HepG2 (cell line): ENCODE results near the gene ALDH4A1. TPM values are rescaled to one million over a fixed set of nuclear protein-coding genes. Genes with fewer than 3 reads are reported as not detected.

Source experiments
- ATAC-seq: fragments of 200-7000 bp; cut with Tn5 transposase; 3 replicates; pipeline ENCODE4 v1.9.1; 2020; ENCODE audit warnings: mild to moderate bottlenecking, moderate library complexity
- BruUV-seq: library from RNA; stranded (reverse); fragments of 400-500 nt; replicated peaks from 2 replicates; lab custom pipeline; 2021; lab: Mats Ljungman, UMichigan
- CTCF ChIA-PET: fragments of 300-600 bp; formaldehyde crosslinking; extraction: SDS; loops from one replicate; lab custom pipeline; 2021; ENCODE audit warnings: low total read pairs, inconsistent platforms, low intra/inter-chr PET ratio; lab: Yijun Ruan, JAX
- POLR2A ChIA-PET: fragments of 350-600 bp; sonication (Branson Sonifier 250); formaldehyde crosslinking; loops from one replicate; lab custom pipeline; 2020; ENCODE audit warnings: antibody characterized with exemption, inconsistent platforms; lab: Yijun Ruan, JAX
- DNase-seq: peaks from one replicate; pipeline ENCODE4 v3.0.0-alpha.2; 2015; ENCODE audit warnings: low spot score
- FAIRE-seq: peaks from 3 replicates; lab custom pipeline; 2011; peaks lifted over from hg19 to GRCh38; lab: Jason Lieb, UNC
- H2AFZ ChIP-seq: one replicate; pipeline ENCODE4 v1.6.1; 2011; ENCODE audit warnings: low read length, inconsistent platforms
- H3K27ac ChIP-seq: fragments of 300-600 bp; 3 replicates; pipeline ENCODE4 v1.8.0; 2011; ENCODE audit warnings: mixed run types, mild to moderate bottlenecking, mixed read lengths, low read length, inconsistent platforms; ENCODE audit not compliant: insufficient read depth; ENCODE audit errors: extremely low read length
- H3K27me3 ChIP-seq, 2 experiments: fragments of 200-600 bp in 1 of 2; 2 replicates in 1 of 2; 3 replicates in 1 of 2; pipeline versions ENCODE4 v1.6.0 to v1.8.0; 2011; ENCODE audit warnings: low read length in 2 of 2, mild to moderate bottlenecking in 2 of 2, moderate library complexity in 2 of 2, inconsistent platforms in 1 of 2; ENCODE audit not compliant: insufficient read depth in 2 of 2, control insufficient read depth in 1 of 2
- H3K36me3 ChIP-seq, 2 experiments: fragments of 200-600 bp in 1 of 2; replicated peaks in 1 of 2; 2 replicates in 1 of 2; 3 replicates in 1 of 2; pipeline versions ENCODE4 v1.5.1 to v1.8.0; 2011; ENCODE audit warnings: low read length in 2 of 2, inconsistent platforms in 1 of 2; ENCODE audit not compliant: insufficient read depth in 2 of 2, control insufficient read depth in 1 of 2
- H3K4me1 ChIP-seq: 2 replicates; pipeline ENCODE4 v1.5.1; 2012; ENCODE audit warnings: low read length, inconsistent platforms; ENCODE audit not compliant: insufficient read depth
- H3K4me2 ChIP-seq: 2 replicates; pipeline ENCODE4 v1.6.0; 2011; ENCODE audit warnings: low read depth, low read length, inconsistent platforms
- H3K4me3 ChIP-seq, 3 experiments: fragments of 200-600 bp in 1 of 3; sonication (generic), shearing (Covaris generic) in 1 of 3; replicated peaks in 1 of 3; 2 replicates each; pipeline ENCODE4 v1.5.1; 2011 to 2016; ENCODE audit warnings: low read length in 3 of 3, inconsistent platforms in 2 of 3, low read depth in 2 of 3, mild to moderate bottlenecking in 2 of 3, control low read depth in 1 of 3, mixed read lengths in 1 of 3; ENCODE audit not compliant: insufficient read depth in 1 of 3
- H3K79me2 ChIP-seq: one replicate; pipeline ENCODE4 v1.6.1; 2011; ENCODE audit warnings: low read length, inconsistent platforms; ENCODE audit not compliant: insufficient read depth
- H3K9ac ChIP-seq: 2 replicates; pipeline ENCODE4 v1.6.0; 2011; ENCODE audit warnings: mild to moderate bottlenecking, low read depth, low read length, inconsistent platforms; ENCODE audit not compliant: insufficient read depth
- H3K9me3 ChIP-seq: 2 replicates; pipeline ENCODE4 v1.5.1; 2012; ENCODE audit warnings: mild to moderate bottlenecking, low read length
- H4K20me1 ChIP-seq: 2 replicates; pipeline ENCODE4 v1.6.0; 2011; ENCODE audit warnings: inconsistent platforms, mild to moderate bottlenecking, low read length, moderate library complexity; ENCODE audit not compliant: insufficient read depth
- ARNT ChIP-seq: fragments of 450-650 bp; IDR thresholded peaks from 2 replicates; pipeline ENCODE4 v1.6.1; 2017
- CENPT ChIP-seq: sonication (generic); formaldehyde crosslinking; IDR thresholded peaks from 2 replicates; pipeline ENCODE4 v1.8.0; 2022; ENCODE audit warnings: low read depth, mild to moderate bottlenecking, moderate library complexity, missing genetic modification reagents
- CREM ChIP-seq, 2 experiments: sonication (generic) in 1 of 2; formaldehyde crosslinking in 1 of 2; IDR thresholded peaks; 2 replicates each; pipeline versions ENCODE4 v1.4.0 to v1.6.1; 2016 to 2020; ENCODE audit warnings: antibody characterized with exemption in 1 of 2, mild to moderate bottlenecking in 1 of 2, missing genetic modification reagents in 1 of 2
- CTCF ChIP-seq: sonication (generic); formaldehyde crosslinking; IDR thresholded peaks from 2 replicates; pipeline ENCODE4 v1.5.0; 2020; ENCODE audit warnings: mild to moderate bottlenecking, missing genetic modification reagents, moderate library complexity
- DMAP1 ChIP-seq: IDR thresholded peaks from 2 replicates; pipeline ENCODE4 v1.6.1; 2016
- GATAD1 ChIP-seq: IDR thresholded peaks from 2 replicates; pipeline ENCODE4 v1.6.1; 2016; ENCODE audit warnings: missing genetic modification reagents, missing compliant biosample characterization
- GPBP1L1 ChIP-seq: sonication (generic); formaldehyde crosslinking; IDR thresholded peaks from 2 replicates; pipeline ENCODE4 v1.5.0; 2020; ENCODE audit warnings: mild to moderate bottlenecking, missing genetic modification reagents
- NFYC ChIP-seq: IDR thresholded peaks from 2 replicates; pipeline ENCODE4 v1.6.1; 2016; ENCODE audit warnings: missing genetic modification reagents, missing compliant biosample characterization
- POGZ ChIP-seq: sonication (generic); formaldehyde crosslinking; IDR thresholded peaks from 2 replicates; pipeline ENCODE4 v1.4.0; 2020; ENCODE audit warnings: mild to moderate bottlenecking, missing genetic modification reagents
- ZBTB46 ChIP-seq: sonication (generic); formaldehyde crosslinking; IDR thresholded peaks from 2 replicates; pipeline ENCODE4 v1.4.0; 2020; ENCODE audit warnings: mild to moderate bottlenecking, missing genetic modification reagents, borderline replicate concordance
- ZFX ChIP-seq: sonication (generic); formaldehyde crosslinking; IDR thresholded peaks from 2 replicates; pipeline ENCODE4 v1.4.0; 2020; ENCODE audit warnings: mild to moderate bottlenecking, low read depth, missing genetic modification reagents, moderate library complexity
- ZNF17 ChIP-seq: sonication (generic); formaldehyde crosslinking; IDR thresholded peaks from 2 replicates; pipeline ENCODE4 v1.5.0; 2020; ENCODE audit warnings: mild to moderate bottlenecking, missing genetic modification reagents
- ZNF329 ChIP-seq: sonication (generic); formaldehyde crosslinking; IDR thresholded peaks from 2 replicates; pipeline ENCODE4 v1.9.0; 2021; ENCODE audit warnings: low read depth, mild to moderate bottlenecking, missing genetic modification reagents
- ZNF629 ChIP-seq: sonication (generic); formaldehyde crosslinking; conservative IDR thresholded peaks from 2 replicates; pipeline ENCODE4 v1.5.0; 2020; ENCODE audit warnings: missing genetic modification reagents
- ZNF674 ChIP-seq: sonication (generic); formaldehyde crosslinking; IDR thresholded peaks from 2 replicates; pipeline ENCODE4 v1.5.0; 2020; ENCODE audit warnings: low read depth, mild to moderate bottlenecking, missing genetic modification reagents
- ZNF691 ChIP-seq: sonication (generic); formaldehyde crosslinking; IDR thresholded peaks from 2 replicates; pipeline ENCODE4 v1.4.0; 2020; ENCODE audit warnings: missing genetic modification reagents, low read depth, mild to moderate bottlenecking, borderline replicate concordance
- ZNF782 ChIP-seq: sonication (generic); formaldehyde crosslinking; IDR thresholded peaks from 2 replicates; pipeline ENCODE4 v1.4.0; 2020; ENCODE audit warnings: missing genetic modification reagents, mild to moderate bottlenecking, borderline replicate concordance
- ZNF790 ChIP-seq: sonication (generic); formaldehyde crosslinking; IDR thresholded peaks from 2 replicates; pipeline ENCODE4 v1.8.0; 2022; ENCODE audit warnings: missing genetic modification reagents, mild to moderate bottlenecking, borderline replicate concordance
- WGBS: methylation state at CpG from one replicate; pipeline ENCODE4 v1.1.6; 2017; ENCODE audit warnings: low lambda C conversion rate; 5-methylcytosine and 5-hydroxymethylcytosine counted together
- in situ Hi-C: cut with HindIII; loops from 2 replicates; pipeline ENCODE4 v1.10.0; 2017; ENCODE audit warnings: low pct_unique_long_range_greater_than_20kb; ENCODE audit not compliant: extremely low pct_ligation_motif_present
- intact Hi-C: fragments of 100-400 bp; cut with micrococcal nuclease; formaldehyde crosslinking; loops from one replicate; pipeline ENCODE4 v1.10.0; 2022; ENCODE audit not compliant: unreplicated experiment
- polyA plus RNA-seq, 8 experiments: library from polyadenylated mRNA; depleted of rRNA in 3 of 8; stranded (reverse) in 7 of 8; unstranded in 1 of 8; fragments of >200 nt; fragmentation: Illumina TruSeq in 4 of 8; extraction: Trizol in 4 of 8; gene quantifications; 2 replicates each; pipeline versions ENCODE4 v1.2.1 to v1.2.3, GENCODE V29; 2011 to 2016; ENCODE audit warnings: low read depth in 4 of 8, missing spikeins in 1 of 8, mixed read lengths in 1 of 8; ENCODE audit not compliant: insufficient read depth in 1 of 8
- total RNA-seq, 5 experiments: library from RNA; depleted of rRNA; stranded (reverse); fragments of >200 nt; fragmentation: Illumina TruSeq; extraction: Trizol; gene quantifications; 2 replicates each; pipeline ENCODE4 v1.2.3, GENCODE V29; 2016; ENCODE audit warnings: low read depth in 1 of 5

ALDH4A1 gene
- total and polyA plus RNA-seq, 2 of the 13 experiments (the other 11 are each of a cell fraction or from before 2014, with no cell fraction given): 76.4 to 240 TPM

- no peak for TF ChIP-seq ZNF674
- no peak for TF ChIP-seq CENPT (CRISPR knock-in tag)
- TF ChIP-seq DMAP1 (CRISPR knock-in tag): no peak
- no peak for TF ChIP-seq GPBP1L1 (CRISPR knock-in tag)
Observed at GRCh38 chr1:18938707-18939070, 36.3 kb upstream of the ALDH4A1 start (continued).

GRCh38 chr1:18938008-18938706, 35.8 kb upstream of the ALDH4A1 start:
- BruUV-seq: no TSS peak
- POLR2A ChIA-PET: interaction anchor here (1.2 to 1.5 kb wide), 2 partner anchors 11 to 76 kb away, joined by 4 to 8 read pairs; no protein-coding TSS in a partner anchor
- TF ChIP-seq POGZ: no peak
- peak; percentile 58 for TF ChIP-seq ZFX (CRISPR knock-in tag)
- no peak for TF ChIP-seq NFYC (CRISPR knock-in tag)
- 0 out of 2 replicates have a peak, but pooled peaks have one; percentile 42 for TF ChIP-seq ZNF691
- TF ChIP-seq ZNF782 (CRISPR knock-in tag): no peak
- TF ChIP-seq ZBTB46 (CRISPR knock-in tag): no peak
- no peak for TF ChIP-seq CREM (IDR thresholded peaks at IDR 0.05)
- no peak for TF ChIP-seq CREM (CRISPR knock-in tag; IDR thresholded peaks at IDR 0.05)
- TF ChIP-seq ZNF17 (CRISPR knock-in tag): no peak
- TF ChIP-seq ARNT: no peak
- TF ChIP-seq CTCF (CRISPR knock-in tag): peak; percentile 32
- TF ChIP-seq GATAD1 (CRISPR knock-in tag): no peak
- no peak for TF ChIP-seq ZNF790 (CRISPR knock-in tag)
- no peak for TF ChIP-seq ZNF329
- peak; percentile 93 for TF ChIP-seq ZNF629 (CRISPR knock-in tag)

More at GRCh38 chr1:18938008-18938706, 35.8 kb upstream of the ALDH4A1 start:
- H3K27ac ChIP-seq: peak overlapping the region; percentile 59
- no peaks in the 10 kb centered on the region for H3K27me3 ChIP-seq
- DNase-seq (peak; percentile 36), ATAC-seq (peak; percentile 40), FAIRE-seq (no peak)
- no peak overlapping the region for H3K4me2 ChIP-seq
- WGBS: 84% methylated on average over 9 of the region's 14 CpGs
- in situ Hi-C loops: no loop called here
- peaks cover 14% of the 10 kb centered on the region for H4K20me1 ChIP-seq
- H2AFZ ChIP-seq: no peak overlapping the region
- peaks cover 34% of the 10 kb centered on the region for H3K79me2 ChIP-seq
- intact Hi-C loops: no loop called here
- CTCF ChIA-PET: no interaction called here
- no peaks in the 10 kb centered on the region for H3K9me3 ChIP-seq
- no peak overlapping the region for H3K4me3 ChIP-seq
- peaks cover 70% of the 10 kb centered on the region for H3K4me1 ChIP-seq
- no peak overlapping the region; the same call in 1 of the 2 replicates for H3K9ac ChIP-seq
- 0 out of 5 replicates have a peak, but pooled peaks cover 0 to under 1% of the 10 kb centered on the region in 2 experiments for H3K36me3 ChIP-seq
